Thyroid gland (tissue), 4 donors: ENCODE data around the gene FBRSL1.

Source experiments
- CTCF ChIP-seq, 6 experiments: fragments of 200-600 bp in 3 of 6; fragments of 450-650 bp in 3 of 6; sonication (generic) in 3 of 6; IDR thresholded peaks; one replicate each; pipeline ENCODE4 v1.5.1; 2016 to 2019; ENCODE audit warnings: antibody characterized with exemption in 6 of 6, mild to moderate bottlenecking in 2 of 6, inconsistent platforms in 1 of 6, moderate library complexity in 1 of 6
- POLR2A ChIP-seq, 2 donors: fragments of 450-650 bp; IDR thresholded peaks; one replicate each; pipeline ENCODE4 v1.6.1; 2017; ENCODE audit warnings: antibody characterized with exemption in 2 of 2, mild to moderate bottlenecking in 2 of 2, moderate library complexity in 1 of 2

GRCh38 chr12:132453361-132454192 is 36.4 kb upstream of the FBRSL1 start:
- TF ChIP-seq CTCF (IDR thresholded peaks at IDR 0.05), result no peak
- no peak for TF ChIP-seq POLR2A (IDR thresholded peaks at IDR 0.05)
